ENCODE results near the gene NEU4.
"Not testable (repeated sequence)": the region's sequence is repeated elsewhere in the genome, so short reads cannot be mapped to it uniquely, and the experiment has no call there.

GRCh38 chr2:241806217-241806616, 2.8 kb upstream of the NEU4 start:
- TF ChIP-seq, protein P1, sequence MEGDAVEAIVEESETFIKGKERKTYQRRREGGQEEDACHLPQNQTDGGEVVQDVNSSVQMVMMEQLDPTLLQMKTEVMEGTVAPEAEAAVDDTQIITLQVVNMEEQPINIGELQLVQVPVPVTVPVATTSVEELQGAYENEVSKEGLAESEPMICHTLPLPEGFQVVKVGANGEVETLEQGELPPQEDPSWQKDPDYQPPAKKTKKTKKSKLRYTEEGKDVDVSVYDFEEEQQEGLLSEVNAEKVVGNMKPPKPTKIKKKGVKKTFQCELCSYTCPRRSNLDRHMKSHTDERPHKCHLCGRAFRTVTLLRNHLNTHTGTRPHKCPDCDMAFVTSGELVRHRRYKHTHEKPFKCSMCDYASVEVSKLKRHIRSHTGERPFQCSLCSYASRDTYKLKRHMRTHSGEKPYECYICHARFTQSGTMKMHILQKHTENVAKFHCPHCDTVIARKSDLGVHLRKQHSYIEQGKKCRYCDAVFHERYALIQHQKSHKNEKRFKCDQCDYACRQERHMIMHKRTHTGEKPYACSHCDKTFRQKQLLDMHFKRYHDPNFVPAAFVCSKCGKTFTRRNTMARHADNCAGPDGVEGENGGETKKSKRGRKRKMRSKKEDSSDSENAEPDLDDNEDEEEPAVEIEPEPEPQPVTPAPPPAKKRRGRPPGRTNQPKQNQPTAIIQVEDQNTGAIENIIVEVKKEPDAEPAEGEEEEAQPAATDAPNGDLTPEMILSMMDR (IDR thresholded peaks at IDR 0.05; ENCODE audit: insufficient read depth, low read depth, low read length): not testable (repeated sequence)
- TF ChIP-seq EZH2 (IDR thresholded peaks at IDR 0.05; ENCODE audit: insufficient read depth, low read length): not testable (repeated sequence)

All from astrocyte (in vitro differentiated cells and primary cell).